ENCODE measurements around the gene TRABD2B.

The TRABD2B gene

DNA sequence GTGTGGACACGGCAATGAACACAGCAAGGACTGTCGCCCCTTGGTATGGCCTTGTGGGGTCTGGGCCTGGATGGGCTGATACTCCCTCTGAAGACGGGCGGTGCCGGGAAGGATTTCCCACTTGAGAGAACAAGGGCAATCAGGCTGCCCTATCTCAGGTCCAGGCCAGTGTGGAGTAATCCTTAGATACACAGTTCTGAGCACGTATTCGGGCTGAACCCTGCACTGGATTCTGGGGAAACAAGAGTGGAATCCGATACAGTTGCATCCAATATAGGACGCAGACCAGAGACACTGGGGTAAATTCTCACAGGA lies 177.7 kb downstream of the TRABD2B start:
- TF ChIP-seq, protein P1, sequence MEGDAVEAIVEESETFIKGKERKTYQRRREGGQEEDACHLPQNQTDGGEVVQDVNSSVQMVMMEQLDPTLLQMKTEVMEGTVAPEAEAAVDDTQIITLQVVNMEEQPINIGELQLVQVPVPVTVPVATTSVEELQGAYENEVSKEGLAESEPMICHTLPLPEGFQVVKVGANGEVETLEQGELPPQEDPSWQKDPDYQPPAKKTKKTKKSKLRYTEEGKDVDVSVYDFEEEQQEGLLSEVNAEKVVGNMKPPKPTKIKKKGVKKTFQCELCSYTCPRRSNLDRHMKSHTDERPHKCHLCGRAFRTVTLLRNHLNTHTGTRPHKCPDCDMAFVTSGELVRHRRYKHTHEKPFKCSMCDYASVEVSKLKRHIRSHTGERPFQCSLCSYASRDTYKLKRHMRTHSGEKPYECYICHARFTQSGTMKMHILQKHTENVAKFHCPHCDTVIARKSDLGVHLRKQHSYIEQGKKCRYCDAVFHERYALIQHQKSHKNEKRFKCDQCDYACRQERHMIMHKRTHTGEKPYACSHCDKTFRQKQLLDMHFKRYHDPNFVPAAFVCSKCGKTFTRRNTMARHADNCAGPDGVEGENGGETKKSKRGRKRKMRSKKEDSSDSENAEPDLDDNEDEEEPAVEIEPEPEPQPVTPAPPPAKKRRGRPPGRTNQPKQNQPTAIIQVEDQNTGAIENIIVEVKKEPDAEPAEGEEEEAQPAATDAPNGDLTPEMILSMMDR (conservative IDR thresholded peaks at IDR 0.05), result no peak
- H3K27ac ChIP-seq, result no peak overlapping the region

DNA sequence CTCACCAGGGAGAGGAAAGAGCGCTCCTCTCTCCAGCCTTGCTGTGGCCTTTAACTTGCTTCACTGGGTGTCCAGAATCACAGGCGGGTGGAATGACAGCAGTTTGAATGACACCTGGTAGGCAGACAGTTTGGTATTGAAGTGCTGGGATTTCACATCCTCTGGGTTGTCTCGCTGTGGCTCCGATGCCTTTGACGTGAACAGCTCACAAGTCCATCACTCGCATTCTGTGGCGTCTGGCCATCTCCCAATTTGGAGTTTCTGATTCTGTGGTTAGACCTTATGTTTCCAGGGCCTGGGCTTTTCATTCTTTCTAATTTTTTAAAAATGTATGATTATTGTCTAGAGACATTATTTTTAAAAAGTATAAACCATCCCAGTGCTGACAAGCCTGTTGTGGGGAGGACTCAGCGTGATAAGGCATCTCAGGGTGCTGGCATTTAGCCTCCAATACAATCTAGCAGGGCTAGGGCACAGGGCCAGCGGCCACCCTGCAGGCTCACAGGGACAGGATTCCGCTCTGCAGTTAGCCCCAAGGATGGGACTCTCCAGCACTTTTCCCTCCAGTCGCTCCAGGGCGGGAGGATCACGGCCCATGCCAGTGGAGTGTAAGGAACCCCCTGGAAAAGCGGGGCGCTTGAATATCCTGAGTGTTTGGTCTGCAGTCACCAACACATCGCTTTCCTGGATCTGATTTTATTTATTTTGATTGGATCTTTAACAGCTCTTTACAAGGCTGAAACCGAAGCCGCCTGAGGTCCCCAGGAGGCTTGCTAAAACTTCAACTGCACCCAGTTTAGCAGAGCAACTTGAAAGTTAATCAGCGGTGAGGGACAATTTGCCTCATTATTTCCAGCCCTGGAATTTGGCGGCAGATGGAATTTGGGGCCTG lies 178.3 kb downstream of the TRABD2B start:
- no peak overlapping the region for H3K27ac ChIP-seq
- TF ChIP-seq, protein P1 (conservative IDR thresholded peaks at IDR 0.05), result no peak

DNA sequence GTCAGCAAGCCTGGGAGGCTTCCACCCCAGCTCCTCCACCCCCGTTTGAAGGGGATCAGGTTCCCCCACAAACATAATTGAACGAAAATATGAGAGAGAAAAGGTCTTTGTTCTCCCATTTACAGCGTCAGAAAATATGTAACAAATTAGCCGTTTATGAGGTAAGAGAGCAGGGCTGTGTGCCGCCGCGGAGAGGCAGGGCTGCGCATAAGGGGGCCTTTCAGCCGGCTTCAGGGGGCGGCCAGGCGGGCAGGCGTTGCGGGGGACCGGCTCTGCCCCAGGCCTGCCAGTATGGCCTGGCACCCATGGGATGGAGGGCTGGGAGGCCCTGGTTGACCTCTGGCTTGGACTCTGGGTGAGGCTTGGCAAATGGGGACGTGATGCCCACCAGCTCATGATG lies 179.3 kb downstream of the TRABD2B start:
- H3K27ac ChIP-seq, result no peak overlapping the region
- TF ChIP-seq, protein P1 (conservative IDR thresholded peaks at IDR 0.05), result no peak

DNA sequence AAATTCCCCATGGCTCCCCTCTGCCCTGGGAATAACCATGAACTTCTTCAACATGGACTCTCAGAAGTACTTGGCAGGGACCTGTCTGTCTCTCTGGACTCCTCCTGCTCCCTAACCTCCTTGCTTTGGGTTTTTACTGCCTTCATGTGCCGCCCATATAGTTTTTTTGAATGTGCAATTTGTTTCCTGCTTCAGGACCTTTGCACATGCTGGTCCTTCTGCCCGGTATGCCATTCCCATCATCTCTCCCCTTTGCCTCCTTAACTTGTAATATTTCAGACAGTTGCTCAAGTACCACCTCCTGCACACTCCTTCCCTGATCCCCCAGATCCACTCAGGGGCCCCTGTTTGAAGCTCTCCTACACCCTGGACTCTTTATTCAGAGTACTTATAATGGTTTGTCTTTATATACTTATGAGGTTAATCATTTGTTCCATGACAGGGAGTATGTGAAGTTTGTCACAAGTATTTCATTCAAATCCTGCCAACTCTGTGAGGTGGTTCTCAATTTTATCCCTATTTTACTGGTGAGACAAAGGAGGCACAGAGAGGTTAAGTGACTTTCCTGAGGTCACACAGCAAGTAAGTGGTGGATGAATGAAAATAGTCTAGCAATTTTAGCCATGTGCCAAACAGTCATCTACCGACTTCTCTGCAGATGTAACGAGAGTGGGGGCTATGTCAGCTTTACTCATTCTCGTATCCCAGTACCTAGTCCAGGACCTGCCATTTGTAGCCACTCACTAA lies 180.7 kb downstream of the TRABD2B start:
- no peak overlapping the region for H3K27ac ChIP-seq
- TF ChIP-seq, protein P1 (conservative IDR thresholded peaks at IDR 0.05), result no peak

DNA sequence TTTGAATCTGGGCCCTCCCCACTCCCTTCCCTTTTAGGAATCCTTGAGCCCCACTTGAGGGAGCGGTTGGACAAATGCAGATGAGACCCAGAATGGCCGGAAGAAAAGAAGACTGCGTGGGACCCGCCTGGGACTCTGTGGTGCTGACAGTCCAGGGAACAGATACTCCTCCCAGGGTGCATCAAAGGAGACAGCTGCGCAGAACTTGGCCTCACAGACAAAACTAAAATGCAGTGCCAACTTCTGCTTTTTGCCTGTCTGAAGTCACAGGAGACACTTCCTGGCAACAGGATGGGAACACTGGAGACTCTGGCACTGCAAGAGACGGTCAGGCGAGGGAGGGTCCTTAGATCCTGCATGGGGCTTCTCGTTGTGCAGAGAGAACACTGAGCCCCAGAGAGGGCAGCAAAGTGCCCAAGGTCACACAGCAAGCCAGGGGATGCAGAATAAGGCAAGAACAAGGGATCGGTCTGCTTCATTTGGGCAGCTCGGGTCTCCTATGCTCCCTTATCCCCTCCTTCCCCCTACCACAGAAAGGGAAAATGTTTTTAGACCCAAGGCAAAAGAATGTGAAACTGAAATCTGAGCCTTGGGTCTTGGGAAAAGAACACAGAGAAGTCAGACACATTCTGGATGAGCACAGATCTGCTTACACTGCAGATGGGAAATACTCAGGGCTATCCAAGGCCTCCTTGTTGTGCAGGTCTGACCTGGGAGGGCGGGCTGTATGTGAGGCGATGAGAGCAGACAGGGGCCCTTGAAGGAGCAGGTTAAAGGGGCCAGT lies 182.4 kb downstream of the TRABD2B start:
- no peak overlapping the region for H3K27ac ChIP-seq
- TF ChIP-seq, protein P1 (conservative IDR thresholded peaks at IDR 0.05), result no peak

DNA sequence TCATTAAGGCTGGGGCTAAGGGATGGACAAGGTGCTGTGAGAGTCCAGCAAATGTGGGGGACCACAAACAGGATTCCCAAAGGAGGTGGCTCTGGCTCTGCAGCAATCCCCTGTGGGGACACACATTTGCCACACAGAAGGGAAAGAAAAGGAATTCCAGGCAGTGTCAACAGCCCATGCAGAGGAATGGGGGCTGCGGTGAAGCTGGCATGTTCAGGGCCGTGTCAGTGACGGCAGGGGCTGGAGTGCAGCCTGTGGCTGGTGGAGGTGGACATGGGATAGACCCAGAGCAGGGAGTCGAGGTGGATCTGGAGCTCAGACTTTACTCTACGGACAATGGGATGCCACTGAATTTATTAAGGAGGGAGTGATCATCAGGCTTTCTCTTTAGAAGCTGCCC lies 183.2 kb downstream of the TRABD2B start:
- H3K27ac ChIP-seq, result no peak overlapping the region
- TF ChIP-seq, protein P1 (conservative IDR thresholded peaks at IDR 0.05), result no peak

Measured in VCaP (cell line).